Measurements from ENCODE around the gene IGFBP3.
A peak's percentile ranks its signal among the peaks of the same experiment; 100 is the strongest.

DNA sequence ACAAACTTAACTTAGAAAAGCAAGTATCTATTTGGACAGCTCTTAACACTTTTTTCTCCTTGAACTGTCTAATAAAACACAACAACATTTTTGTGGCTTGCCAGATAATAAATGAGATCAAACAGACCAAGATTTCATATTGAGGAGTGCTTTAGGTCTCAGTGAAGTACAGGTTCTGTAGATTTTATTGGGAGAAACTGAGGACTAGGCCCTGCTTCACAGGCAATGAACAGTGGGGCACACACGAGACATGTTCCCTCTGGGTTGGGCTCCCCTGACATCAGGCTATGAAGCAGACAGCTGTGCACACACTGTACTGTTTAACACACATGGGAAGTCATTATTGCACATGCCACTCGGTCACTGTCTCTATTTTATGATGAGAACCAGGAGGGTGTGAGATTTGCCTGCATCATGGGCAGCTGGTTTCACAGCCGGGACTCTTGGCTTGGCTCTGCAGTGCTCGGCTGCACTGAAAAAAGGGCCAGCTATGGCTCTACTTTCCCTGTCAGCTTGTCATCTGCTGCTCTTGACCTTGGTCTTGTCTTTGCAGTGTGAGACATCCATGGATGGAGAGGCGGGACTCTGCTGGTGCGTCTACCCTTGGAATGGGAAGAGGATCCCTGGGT lies 28.6 kb downstream of the IGFBP3 start:
- TF ChIP-seq ZBTB40 (IDR thresholded peaks at IDR 0.05) = no peak
- TF ChIP-seq ZBTB40 (CRISPR knock-in tag; IDR thresholded peaks at IDR 0.05) = peak; percentile 68; the same call in 1 of the 2 replicates
- TF ChIP-seq CEBPB (IDR thresholded peaks at IDR 0.05; ENCODE audit: borderline replicate concordance, low read depth, low read length) = no peak
- TF ChIP-seq, protein P1, sequence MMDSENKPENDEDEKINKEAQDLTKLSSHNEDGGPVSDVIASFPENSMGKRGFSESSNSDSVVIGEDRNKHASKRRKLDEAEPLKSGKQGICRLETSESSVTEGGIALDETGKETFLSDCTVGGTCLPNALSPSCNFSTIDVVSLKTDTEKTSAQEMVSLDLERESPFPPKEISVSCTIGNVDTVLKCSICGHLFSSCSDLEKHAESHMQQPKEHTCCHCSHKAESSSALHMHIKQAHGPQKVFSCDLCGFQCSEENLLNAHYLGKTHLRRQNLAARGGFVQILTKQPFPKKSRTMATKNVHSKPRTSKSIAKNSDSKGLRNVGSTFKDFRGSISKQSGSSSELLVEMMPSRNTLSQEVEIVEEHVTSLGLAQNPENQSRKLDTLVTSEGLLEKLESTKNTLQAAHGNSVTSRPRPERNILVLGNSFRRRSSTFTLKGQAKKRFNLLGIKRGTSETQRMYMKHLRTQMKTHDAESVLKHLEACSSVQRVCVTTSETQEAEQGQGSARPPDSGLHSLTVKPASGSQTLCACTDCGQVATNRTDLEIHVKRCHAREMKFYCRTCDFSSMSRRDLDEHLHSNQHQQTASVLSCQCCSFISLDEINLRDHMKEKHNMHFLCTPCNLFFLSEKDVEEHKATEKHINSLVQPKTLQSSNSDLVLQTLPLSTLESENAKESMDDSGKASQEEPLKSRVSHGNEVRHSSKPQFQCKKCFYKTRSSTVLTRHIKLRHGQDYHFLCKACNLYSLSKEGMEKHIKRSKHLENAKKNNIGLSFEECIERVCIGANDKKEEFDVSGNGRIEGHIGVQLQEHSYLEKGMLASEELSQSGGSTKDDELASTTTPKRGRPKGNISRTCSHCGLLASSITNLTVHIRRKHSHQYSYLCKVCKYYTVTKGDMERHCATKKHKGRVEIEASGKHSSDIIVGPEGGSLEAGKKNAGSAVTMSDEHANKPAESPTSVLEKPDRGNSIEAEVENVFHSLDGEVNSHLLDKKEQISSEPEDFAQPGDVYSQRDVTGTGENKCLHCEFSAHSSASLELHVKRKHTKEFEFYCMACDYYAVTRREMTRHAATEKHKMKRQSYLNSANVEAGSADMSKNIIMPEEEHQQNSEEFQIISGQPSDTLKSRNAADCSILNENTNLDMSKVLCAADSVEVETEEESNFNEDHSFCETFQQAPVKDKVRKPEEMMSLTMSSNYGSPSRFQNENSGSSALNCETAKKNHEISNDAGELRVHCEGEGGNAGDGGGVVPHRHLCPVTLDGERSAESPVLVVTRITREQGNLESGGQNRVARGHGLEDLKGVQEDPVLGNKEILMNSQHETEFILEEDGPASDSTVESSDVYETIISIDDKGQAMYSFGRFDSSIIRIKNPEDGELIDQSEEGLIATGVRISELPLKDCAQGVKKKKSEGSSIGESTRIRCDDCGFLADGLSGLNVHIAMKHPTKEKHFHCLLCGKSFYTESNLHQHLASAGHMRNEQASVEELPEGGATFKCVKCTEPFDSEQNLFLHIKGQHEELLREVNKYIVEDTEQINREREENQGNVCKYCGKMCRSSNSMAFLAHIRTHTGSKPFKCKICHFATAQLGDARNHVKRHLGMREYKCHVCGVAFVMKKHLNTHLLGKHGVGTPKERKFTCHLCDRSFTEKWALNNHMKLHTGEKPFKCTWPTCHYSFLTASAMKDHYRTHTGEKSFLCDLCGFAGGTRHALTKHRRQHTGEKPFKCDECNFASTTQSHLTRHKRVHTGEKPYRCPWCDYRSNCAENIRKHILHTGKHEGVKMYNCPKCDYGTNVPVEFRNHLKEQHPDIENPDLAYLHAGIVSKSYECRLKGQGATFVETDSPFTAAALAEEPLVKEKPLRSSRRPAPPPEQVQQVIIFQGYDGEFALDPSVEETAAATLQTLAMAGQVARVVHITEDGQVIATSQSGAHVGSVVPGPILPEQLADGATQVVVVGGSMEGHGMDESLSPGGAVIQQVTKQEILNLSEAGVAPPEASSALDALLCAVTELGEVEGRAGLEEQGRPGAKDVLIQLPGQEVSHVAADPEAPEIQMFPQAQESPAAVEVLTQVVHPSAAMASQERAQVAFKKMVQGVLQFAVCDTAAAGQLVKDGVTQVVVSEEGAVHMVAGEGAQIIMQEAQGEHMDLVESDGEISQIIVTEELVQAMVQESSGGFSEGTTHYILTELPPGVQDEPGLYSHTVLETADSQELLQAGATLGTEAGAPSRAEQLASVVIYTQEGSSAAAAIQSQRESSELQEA (CRISPR knock-in tag; IDR thresholded peaks at IDR 0.05; ENCODE audit: not compliant biosample characterization) = no peak
- 0 out of 2 replicates have a peak, but pooled peaks have one; percentile 29 for TF ChIP-seq ZNF674 (CRISPR knock-in tag; IDR thresholded peaks at IDR 0.05; ENCODE audit: low read depth)
- TF ChIP-seq ZNF569 (CRISPR knock-in tag; IDR thresholded peaks at IDR 0.05; ENCODE audit: borderline replicate concordance) = no peak
- no peak for TF ChIP-seq ZEB1 (IDR thresholded peaks at IDR 0.05; ENCODE audit: insufficient replicate concordance, low read depth)

Data from HepG2 (cell line).